Stimulated activated effector memory CD8-positive, alpha-beta T cell treated with anti-CD3 and anti-CD28 coated beads, Interleukin-12 subunit alpha, Interleukin-12 subunit beta, amount 100 ng/mL, for 72 hours (primary cell): Measurements from ENCODE around the gene FAM184A.

Experiments
- ATAC-seq: fragments of 150-1000 bp; cut with Tn5 transposase; 2 replicates; pipeline ENCODE4 v1.10.0; 2021
- DNase-seq, 2 donors: peaks; one replicate each; pipeline ENCODE4 v3.0.0; 2021 to 2022; ENCODE audit warnings: low spot score in 2 of 2
- H3K27ac Mint-ChIP-seq: one replicate; pipeline ENCODE4 v1.8.0; 2022; ENCODE audit warnings: mild to moderate bottlenecking, mixed read lengths
- H3K36me3 Mint-ChIP-seq: one replicate; pipeline ENCODE4 v1.8.0; 2022; ENCODE audit warnings: mild to moderate bottlenecking, mixed read lengths
- H3K4me1 Mint-ChIP-seq: one replicate; pipeline ENCODE4 v1.8.0; 2022; ENCODE audit warnings: mixed read lengths
- H3K4me3 Mint-ChIP-seq: one replicate; pipeline ENCODE4 v1.8.0; 2022; ENCODE audit warnings: mild to moderate bottlenecking, mixed read lengths
- H3K9me3 Mint-ChIP-seq: one replicate; pipeline ENCODE4 v1.8.0; 2022; ENCODE audit warnings: mixed read lengths

The FAM184A gene

GRCh38 chr6:118982575-118982911 lies 95.9 kb downstream of the FAM184A start:
- H3K27ac Mint-ChIP-seq = no peak overlapping the region
- H3K4me3 Mint-ChIP-seq = no peak overlapping the region
- ATAC-seq (no peak), DNase-seq (no peak)
- H3K36me3 Mint-ChIP-seq = no peaks in the 10 kb centered on the region
- H3K9me3 Mint-ChIP-seq = no peaks in the 10 kb centered on the region
- no peaks in the 10 kb centered on the region for H3K4me1 Mint-ChIP-seq

- H3K4me1 Mint-ChIP-seq = no peaks in the 10 kb centered on the region
- H3K4me3 Mint-ChIP-seq = no peak overlapping the region
- ATAC-seq (no peak), DNase-seq (no peak)
- no peaks in the 10 kb centered on the region for H3K36me3 Mint-ChIP-seq
- H3K27ac Mint-ChIP-seq = no peak overlapping the region
- no peaks in the 10 kb centered on the region for H3K9me3 Mint-ChIP-seq
Observed at GRCh38 chr6:118981884-118982574, 96.4 kb downstream of the FAM184A start.

- no peak for DNase-seq
- Mint-ChIP-seq H3K4me3 (no peak overlapping the region), H3K27ac (no peak overlapping the region), H3K4me1 (no peaks in the 10 kb centered on the region), H3K9me3 (no peaks in the 10 kb centered on the region), H3K36me3 (no peaks in the 10 kb centered on the region)
- no peak for ATAC-seq
Observed at GRCh38 chr6:118980063-118980462, 98.4 kb downstream of the FAM184A start.

GRCh38 chr6:118974790-118975189 lies 103.7 kb downstream of the FAM184A start:
- Mint-ChIP-seq H3K4me3 (no peak overlapping the region), H3K4me1 (no peaks in the 10 kb centered on the region), H3K36me3 (no peaks in the 10 kb centered on the region), H3K27ac (no peak overlapping the region), H3K9me3 (no peaks in the 10 kb centered on the region)
- no peak for ATAC-seq
- no peak for DNase-seq

- Mint-ChIP-seq H3K27ac (no peak overlapping the region), H3K9me3 (no peaks in the 10 kb centered on the region), H3K4me3 (no peak overlapping the region), H3K4me1 (no peaks in the 10 kb centered on the region), H3K36me3 (no peaks in the 10 kb centered on the region)
- ATAC-seq = no peak
- no peak for DNase-seq
Observed at GRCh38 chr6:118971682-118972081, 106.8 kb downstream of the FAM184A start.

GRCh38 chr6:118970866-118971265 lies 107.6 kb downstream of the FAM184A start:
- no peaks in the 10 kb centered on the region for H3K36me3 Mint-ChIP-seq
- no peak overlapping the region for H3K4me3 Mint-ChIP-seq
- no peaks in the 10 kb centered on the region for H3K4me1 Mint-ChIP-seq
- no peak overlapping the region for H3K27ac Mint-ChIP-seq
- no peak for ATAC-seq
- H3K9me3 Mint-ChIP-seq = no peaks in the 10 kb centered on the region
- no peak for DNase-seq

- H3K36me3 Mint-ChIP-seq = no peaks in the 10 kb centered on the region
- ATAC-seq (no peak), DNase-seq (no peak)
- H3K27ac Mint-ChIP-seq = no peak overlapping the region
- H3K4me1 Mint-ChIP-seq = no peaks in the 10 kb centered on the region
- H3K4me3 Mint-ChIP-seq = no peak overlapping the region
- H3K9me3 Mint-ChIP-seq = no peaks in the 10 kb centered on the region
Observed at GRCh38 chr6:118968416-118968815, 110.0 kb downstream of the FAM184A start.

- no peak for DNase-seq
- no peak for ATAC-seq
- H3K27ac Mint-ChIP-seq = no peak overlapping the region
- H3K9me3 Mint-ChIP-seq = no peaks in the 10 kb centered on the region
- no peaks in the 10 kb centered on the region for H3K4me1 Mint-ChIP-seq
- no peak overlapping the region for H3K4me3 Mint-ChIP-seq
- H3K36me3 Mint-ChIP-seq = no peaks in the 10 kb centered on the region
Observed at GRCh38 chr6:118967239-118967638, 111.2 kb downstream of the FAM184A start.

GRCh38 chr6:118965843-118966370 lies 112.6 kb downstream of the FAM184A start:
- no peak for DNase-seq
- no peak for ATAC-seq
- Mint-ChIP-seq H3K4me1 (no peaks in the 10 kb centered on the region), H3K4me3 (no peak overlapping the region), H3K27ac (no peak overlapping the region), H3K9me3 (no peaks in the 10 kb centered on the region), H3K36me3 (no peaks in the 10 kb centered on the region)

- no peak overlapping the region for H3K27ac Mint-ChIP-seq
- H3K9me3 Mint-ChIP-seq = no peaks in the 10 kb centered on the region
- H3K4me3 Mint-ChIP-seq = no peak overlapping the region
- DNase-seq = no peak
- no peaks in the 10 kb centered on the region for H3K36me3 Mint-ChIP-seq
- no peak for ATAC-seq
- H3K4me1 Mint-ChIP-seq = no peaks in the 10 kb centered on the region
Observed at GRCh38 chr6:118965371-118965770, 113.1 kb downstream of the FAM184A start.

GRCh38 chr6:118963003-118963402 lies 115.5 kb downstream of the FAM184A start:
- DNase-seq (no peak), ATAC-seq (no peak)
- Mint-ChIP-seq H3K4me3 (no peak overlapping the region), H3K9me3 (no peaks in the 10 kb centered on the region), H3K4me1 (peaks cover 7% of the 10 kb centered on the region), H3K27ac (no peak overlapping the region), H3K36me3 (no peaks in the 10 kb centered on the region)

- Mint-ChIP-seq H3K9me3 (no peaks in the 10 kb centered on the region), H3K4me3 (no peak overlapping the region), H3K27ac (no peak overlapping the region), H3K36me3 (no peaks in the 10 kb centered on the region), H3K4me1 (peaks cover 7% of the 10 kb centered on the region)
- no peak for ATAC-seq
- no peak for DNase-seq
Observed at GRCh38 chr6:118959903-118960302, 118.6 kb downstream of the FAM184A start.

- no peak for DNase-seq
- no peak for ATAC-seq
- Mint-ChIP-seq H3K36me3 (no peaks in the 10 kb centered on the region), H3K4me1 (no peaks in the 10 kb centered on the region), H3K4me3 (no peak overlapping the region), H3K27ac (no peak overlapping the region), H3K9me3 (no peaks in the 10 kb centered on the region)
Observed at GRCh38 chr6:118953391-118953790, 125.1 kb downstream of the FAM184A start.

- no peaks in the 10 kb centered on the region for H3K36me3 Mint-ChIP-seq
- H3K4me1 Mint-ChIP-seq = no peaks in the 10 kb centered on the region
- no peak overlapping the region for H3K27ac Mint-ChIP-seq
- DNase-seq = no peak
- H3K4me3 Mint-ChIP-seq = no peak overlapping the region
- H3K9me3 Mint-ChIP-seq = no peaks in the 10 kb centered on the region
- ATAC-seq = no peak
Observed at GRCh38 chr6:118952683-118953082, 125.8 kb downstream of the FAM184A start.

GRCh38 chr6:118945217-118945616 lies 133.2 kb downstream of the FAM184A start:
- DNase-seq (no peak), ATAC-seq (no peak)
- no peak overlapping the region for H3K27ac Mint-ChIP-seq
- H3K9me3 Mint-ChIP-seq = peaks cover 33% of the 10 kb centered on the region
- H3K4me1 Mint-ChIP-seq = no peaks in the 10 kb centered on the region
- H3K4me3 Mint-ChIP-seq = no peak overlapping the region
- H3K36me3 Mint-ChIP-seq = no peaks in the 10 kb centered on the region

- H3K4me1 Mint-ChIP-seq = peaks cover 15% of the 10 kb centered on the region
- no peaks in the 10 kb centered on the region for H3K36me3 Mint-ChIP-seq
- DNase-seq (no peak), ATAC-seq (no peak)
- H3K9me3 Mint-ChIP-seq = peaks cover 31% of the 10 kb centered on the region
- H3K4me3 Mint-ChIP-seq = no peak overlapping the region
- H3K27ac Mint-ChIP-seq = no peak overlapping the region
Observed at GRCh38 chr6:118940770-118941169, 137.7 kb downstream of the FAM184A start.

- Mint-ChIP-seq H3K4me3 (no peak overlapping the region), H3K9me3 (peaks cover 23% of the 10 kb centered on the region), H3K4me1 (peaks cover 18% of the 10 kb centered on the region), H3K27ac (no peak overlapping the region), H3K36me3 (peaks cover 1% of the 10 kb centered on the region)
- DNase-seq (no peak), ATAC-seq (no peak)
Observed at GRCh38 chr6:118939683-118940082, 138.8 kb downstream of the FAM184A start.
